ENCODE results near the gene SKAP1.
"Not testable (repeated sequence)": the region's sequence is repeated elsewhere in the genome, so short reads cannot be mapped to it uniquely, and the experiment has no call there.

Gene SKAP1

GRCh38 chr17:48439875-48440505 is 10.0 kb upstream of the SKAP1 start:
- H3K4me1 Mint-ChIP-seq, result peaks cover 93% of the 10 kb centered on the region
- no peaks in the 10 kb centered on the region for H3K27me3 Mint-ChIP-seq
- DNase-seq (peak; percentile 48), ATAC-seq (peak; percentile 62)
- H3K4me3 Mint-ChIP-seq, result peak overlapping the region; percentile 43
- H3K27ac Mint-ChIP-seq, result peak overlapping the region; percentile 92
- peaks cover 7% of the 10 kb centered on the region for H3K36me3 Mint-ChIP-seq (ENCODE audit: low read depth)
- peaks cover 9% of the 10 kb centered on the region for H3K9me3 Mint-ChIP-seq

GRCh38 chr17:48439110-48439850 is 9.3 kb upstream of the SKAP1 start:
- H3K9me3 Mint-ChIP-seq, result peaks cover 9% of the 10 kb centered on the region
- no peaks in the 10 kb centered on the region for H3K27me3 Mint-ChIP-seq
- DNase-seq (peak; percentile 47), ATAC-seq (peak; percentile 45)
- H3K4me3 Mint-ChIP-seq, result peak overlapping the region; percentile 43
- peaks cover 7% of the 10 kb centered on the region for H3K36me3 Mint-ChIP-seq (ENCODE audit: low read depth)
- H3K27ac Mint-ChIP-seq, result peak overlapping the region; percentile 92
- H3K4me1 Mint-ChIP-seq, result peaks cover 86% of the 10 kb centered on the region

- H3K27ac Mint-ChIP-seq, result peak overlapping the region; percentile 92
- peaks cover 81% of the 10 kb centered on the region for H3K4me1 Mint-ChIP-seq
- ATAC-seq (peak; percentile 12), DNase-seq (no peak)
- H3K27me3 Mint-ChIP-seq, result no peaks in the 10 kb centered on the region
- H3K36me3 Mint-ChIP-seq (ENCODE audit: low read depth), result peaks cover 7% of the 10 kb centered on the region
- peak overlapping the region; percentile 25 for H3K4me3 Mint-ChIP-seq
- peaks cover 9% of the 10 kb centered on the region for H3K9me3 Mint-ChIP-seq
Observed at GRCh38 chr17:48438516-48439061, 8.6 kb upstream of the SKAP1 start.

GRCh38 chr17:48433896-48434295 is 3.9 kb upstream of the SKAP1 start:
- Mint-ChIP-seq H3K36me3 (ENCODE audit: low read depth) (peaks cover 5% of the 10 kb centered on the region), H3K9me3 (no peaks in the 10 kb centered on the region), H3K27ac (no peak overlapping the region), H3K4me1 (peaks cover 60% of the 10 kb centered on the region), H3K27me3 (no peaks in the 10 kb centered on the region), H3K4me3 (no peak overlapping the region)
- ATAC-seq (no peak), DNase-seq (no peak)

- H3K4me1 Mint-ChIP-seq, result peaks cover 57% of the 10 kb centered on the region
- no peak overlapping the region for H3K4me3 Mint-ChIP-seq
- DNase-seq (no peak), ATAC-seq (no peak)
- no peaks in the 10 kb centered on the region for H3K27me3 Mint-ChIP-seq
- no peaks in the 10 kb centered on the region for H3K9me3 Mint-ChIP-seq
- H3K27ac Mint-ChIP-seq, result no peak overlapping the region
- H3K36me3 Mint-ChIP-seq (ENCODE audit: low read depth), result peaks cover 5% of the 10 kb centered on the region
Observed at GRCh38 chr17:48432820-48433775, 3.1 kb upstream of the SKAP1 start.

- peak overlapping the region; percentile 87 for H3K4me3 Mint-ChIP-seq
- DNase-seq, result peak; percentile 28
- H3K27ac Mint-ChIP-seq, result peak overlapping the region; percentile 98
- H3K36me3 Mint-ChIP-seq (ENCODE audit: low read depth), result peaks cover 7% of the 10 kb centered on the region
- no peaks in the 10 kb centered on the region for H3K9me3 Mint-ChIP-seq
- peak; percentile 55 for ATAC-seq
- H3K27me3 Mint-ChIP-seq, result no peaks in the 10 kb centered on the region
- H3K4me1 Mint-ChIP-seq, result peaks cover 65% of the 10 kb centered on the region
Observed at GRCh38 chr17:48429156-48429555, 858 bp downstream of the SKAP1 start.

- Mint-ChIP-seq H3K27ac (peak overlapping the region; percentile 98), H3K4me1 (peaks cover 74% of the 10 kb centered on the region), H3K9me3 (no peaks in the 10 kb centered on the region), H3K27me3 (no peaks in the 10 kb centered on the region), H3K4me3 (peak overlapping the region; percentile 87), H3K36me3 (ENCODE audit: low read depth) (peaks cover 7% of the 10 kb centered on the region)
- DNase-seq (peak; percentile 75), ATAC-seq (peak; percentile 78)
Observed at GRCh38 chr17:48427598-48427997, 2.4 kb downstream of the SKAP1 start.

GRCh38 chr17:48426761-48427500 is 3.1 kb downstream of the SKAP1 start:
- ATAC-seq (no peak), DNase-seq (no peak)
- H3K36me3 Mint-ChIP-seq (ENCODE audit: low read depth), result peaks cover 7% of the 10 kb centered on the region
- peak overlapping the region; percentile 87 for H3K4me3 Mint-ChIP-seq
- H3K27me3 Mint-ChIP-seq, result no peaks in the 10 kb centered on the region
- peak overlapping the region; percentile 98 for H3K27ac Mint-ChIP-seq
- no peaks in the 10 kb centered on the region for H3K9me3 Mint-ChIP-seq
- peaks cover 76% of the 10 kb centered on the region for H3K4me1 Mint-ChIP-seq

- H3K4me1 Mint-ChIP-seq, result peaks cover 71% of the 10 kb centered on the region
- ATAC-seq (no peak), DNase-seq (no peak)
- peak overlapping the region; percentile 87 for H3K4me3 Mint-ChIP-seq
- peak overlapping the region; percentile 98 for H3K27ac Mint-ChIP-seq
- H3K27me3 Mint-ChIP-seq, result no peaks in the 10 kb centered on the region
- H3K36me3 Mint-ChIP-seq (ENCODE audit: low read depth), result peaks cover 11% of the 10 kb centered on the region
- no peaks in the 10 kb centered on the region for H3K9me3 Mint-ChIP-seq
Observed at GRCh38 chr17:48426019-48426665, 3.9 kb downstream of the SKAP1 start.

GRCh38 chr17:48422060-48422459 is 8.0 kb downstream of the SKAP1 start:
- not testable (repeated sequence) for ATAC-seq; H3K9me3 Mint-ChIP-seq; H3K27ac Mint-ChIP-seq; DNase-seq; H3K4me3 Mint-ChIP-seq; H3K36me3 Mint-ChIP-seq (ENCODE audit: low read depth); H3K27me3 Mint-ChIP-seq
- H3K4me1 Mint-ChIP-seq, result peaks cover 69% of the 10 kb centered on the region

- H3K4me3 Mint-ChIP-seq, result no peak overlapping the region
- no peaks in the 10 kb centered on the region for H3K27me3 Mint-ChIP-seq
- no peak overlapping the region for H3K27ac Mint-ChIP-seq
- H3K36me3 Mint-ChIP-seq (ENCODE audit: low read depth), result peaks cover 10% of the 10 kb centered on the region
- no peaks in the 10 kb centered on the region for H3K9me3 Mint-ChIP-seq
- DNase-seq (no peak), ATAC-seq (no peak)
- H3K4me1 Mint-ChIP-seq, result peaks cover 69% of the 10 kb centered on the region
Observed at GRCh38 chr17:48420823-48421222, 9.2 kb downstream of the SKAP1 start.

- peaks cover 19% of the 10 kb centered on the region for H3K36me3 Mint-ChIP-seq (ENCODE audit: low read depth)
- peak overlapping the region; percentile 71 for H3K27ac Mint-ChIP-seq
- ATAC-seq, result no peak
- no peaks in the 10 kb centered on the region for H3K27me3 Mint-ChIP-seq
- peak overlapping the region; percentile 34 for H3K4me3 Mint-ChIP-seq
- H3K9me3 Mint-ChIP-seq, result no peaks in the 10 kb centered on the region
- DNase-seq, result no peak
- peaks cover 78% of the 10 kb centered on the region for H3K4me1 Mint-ChIP-seq
Observed at GRCh38 chr17:48416971-48417370, 13.0 kb downstream of the SKAP1 start.

- no peaks in the 10 kb centered on the region for H3K9me3 Mint-ChIP-seq
- ATAC-seq, result no peak
- H3K36me3 Mint-ChIP-seq (ENCODE audit: low read depth), result peaks cover 38% of the 10 kb centered on the region
Observed at GRCh38 chr17:48413613-48414405, 16.2 kb downstream of the SKAP1 start.

More at GRCh38 chr17:48413613-48414405, 16.2 kb downstream of the SKAP1 start:
- peaks cover 91% of the 10 kb centered on the region for H3K4me1 Mint-ChIP-seq
- H3K4me3 Mint-ChIP-seq, result peak overlapping the region; percentile 19
- no peak for DNase-seq
- H3K27me3 Mint-ChIP-seq, result no peaks in the 10 kb centered on the region
- peak overlapping the region; percentile 92 for H3K27ac Mint-ChIP-seq
